Stimulated activated naive CD8-positive, alpha-beta T cell treated with anti-CD3 and anti-CD28 coated beads, Interleukin-15, amount 100 ng/mL, for 72 hours (primary cell): ENCODE results near the gene SEC14L2.

ENCODE experiments used
- ATAC-seq: fragments of 150-1000 bp; cut with Tn5 transposase; 2 replicates; pipeline ENCODE4 v1.10.0; 2021; ENCODE audit warnings: mild to moderate bottlenecking, moderate library complexity
- DNase-seq, 2 donors: peaks; one replicate each; pipeline ENCODE4 v3.0.0; 2021 to 2022
- H3K27ac Mint-ChIP-seq, 2 donors: one replicate each; pipeline ENCODE4 v1.8.0; 2022; ENCODE audit warnings: mild to moderate bottlenecking in 2 of 2, mixed read lengths in 2 of 2, moderate library complexity in 2 of 2
- H3K27me3 Mint-ChIP-seq: one replicate; pipeline ENCODE4 v1.8.0; 2022; ENCODE audit warnings: mixed read lengths
- H3K4me1 Mint-ChIP-seq: one replicate; pipeline ENCODE4 v1.8.0; 2022; ENCODE audit warnings: mild to moderate bottlenecking, mixed read lengths
- H3K4me3 Mint-ChIP-seq, 2 donors: one replicate each; pipeline ENCODE4 v1.8.0; 2022; ENCODE audit warnings: mild to moderate bottlenecking in 2 of 2, mixed read lengths in 2 of 2, moderate library complexity in 1 of 2
- H3K9me3 Mint-ChIP-seq, 2 donors: one replicate each; pipeline ENCODE4 v1.8.0; 2022; ENCODE audit warnings: mixed read lengths in 2 of 2

Gene SEC14L2

GRCh38 chr22:30471616-30472318 lies 74.9 kb downstream of the SEC14L2 start, which contains the start of gene SEC14L3:
TSS of gene SEC14L3 (minus strand) at chr22:30472017. CDS start at chr22:30471958, 59 bp downstream.
- no peak for ATAC-seq

GRCh38 chr22:30472994-30473720 lies 76.3 kb downstream of the SEC14L2 start:
- no peak for DNase-seq
- H3K4me3 Mint-ChIP-seq = no peak overlapping the region
- no peaks in the 10 kb centered on the region for H3K4me1 Mint-ChIP-seq
- H3K9me3 Mint-ChIP-seq = no peaks in the 10 kb centered on the region
- no peak for ATAC-seq
- H3K27ac Mint-ChIP-seq = no peak overlapping the region
- peaks cover 31% of the 10 kb centered on the region for H3K27me3 Mint-ChIP-seq

More at GRCh38 chr22:30471616-30472318, 74.9 kb downstream of the SEC14L2 start, which contains the start of gene SEC14L3:
- Mint-ChIP-seq H3K27ac (no peak within 1 kb of the TSS), H3K9me3 (no peaks in the 10 kb centered on the region), H3K4me3 (no peak within 1 kb of the TSS), H3K27me3 (peaks cover 31% of the 10 kb centered on the region), H3K4me1 (no peaks in the 10 kb centered on the region)
- no peak for DNase-seq

- Mint-ChIP-seq H3K9me3 (no peaks in the 10 kb centered on the region), H3K27ac (no peak overlapping the region), H3K27me3 (peaks cover 25% of the 10 kb centered on the region), H3K4me1 (no peaks in the 10 kb centered on the region), H3K4me3 (no peak overlapping the region)
- ATAC-seq (no peak), DNase-seq (no peak)
These were observed 77.3 kb downstream of the SEC14L2 start for GRCh38 chr22:30474121-30474520.
